ENCODE results near the gene CLDN9.
A peak's percentile ranks its signal among the peaks of the same experiment; 100 is the strongest.

The CLDN9 gene

DNA sequence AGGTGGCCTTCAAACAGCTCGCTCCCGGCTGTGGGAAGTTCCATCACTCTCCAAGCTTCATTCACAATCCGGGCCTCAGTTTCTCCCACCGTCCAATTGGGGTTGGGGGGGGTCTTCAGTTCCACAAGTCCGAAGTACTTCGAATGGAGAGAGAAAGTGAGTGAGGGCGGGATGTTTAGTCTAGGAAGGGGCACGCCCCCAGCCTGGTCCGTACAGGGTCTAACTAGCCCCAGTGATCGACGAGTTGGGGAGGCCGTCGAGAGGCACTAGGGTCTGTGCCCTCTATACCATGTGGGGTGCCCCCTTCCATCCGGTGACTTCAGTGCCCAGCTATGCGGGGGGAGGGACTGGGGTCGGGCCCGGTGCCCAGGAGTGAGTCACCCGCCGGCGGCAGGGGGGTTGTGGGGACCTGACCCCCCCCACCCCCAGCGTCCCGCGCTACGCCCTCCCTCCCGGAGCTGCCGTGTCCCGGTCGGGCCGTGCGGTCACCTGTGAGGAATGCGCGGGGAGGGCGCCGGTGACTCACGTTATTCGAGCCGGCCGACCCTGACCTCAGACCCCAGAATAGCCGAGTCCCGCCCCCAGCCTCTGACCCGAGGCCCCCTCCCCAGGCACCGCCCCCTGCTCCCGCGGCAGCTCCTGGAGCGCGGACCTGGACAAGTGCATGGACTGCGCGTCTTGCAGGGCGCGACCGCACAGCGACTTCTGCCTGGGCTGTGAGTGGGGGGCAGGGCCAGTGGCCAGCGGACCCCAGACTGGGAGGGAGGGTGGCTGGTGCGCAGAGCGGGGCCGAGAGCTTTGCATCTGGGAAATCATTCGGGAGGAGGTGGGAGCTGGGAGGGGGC is 8.1 kb downstream of the CLDN9 start (continued):
- TF ChIP-seq, protein P1, sequence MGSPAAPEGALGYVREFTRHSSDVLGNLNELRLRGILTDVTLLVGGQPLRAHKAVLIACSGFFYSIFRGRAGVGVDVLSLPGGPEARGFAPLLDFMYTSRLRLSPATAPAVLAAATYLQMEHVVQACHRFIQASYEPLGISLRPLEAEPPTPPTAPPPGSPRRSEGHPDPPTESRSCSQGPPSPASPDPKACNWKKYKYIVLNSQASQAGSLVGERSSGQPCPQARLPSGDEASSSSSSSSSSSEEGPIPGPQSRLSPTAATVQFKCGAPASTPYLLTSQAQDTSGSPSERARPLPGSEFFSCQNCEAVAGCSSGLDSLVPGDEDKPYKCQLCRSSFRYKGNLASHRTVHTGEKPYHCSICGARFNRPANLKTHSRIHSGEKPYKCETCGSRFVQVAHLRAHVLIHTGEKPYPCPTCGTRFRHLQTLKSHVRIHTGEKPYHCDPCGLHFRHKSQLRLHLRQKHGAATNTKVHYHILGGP (tag by site-specific recombination; IDR thresholded peaks at IDR 0.05) = no peak
- no peak for TF ChIP-seq ZNF274 (IDR thresholded peaks at IDR 0.05; ENCODE audit: low read length)
- no peak for TF ChIP-seq ZNF274 (tag by site-specific recombination; IDR thresholded peaks at IDR 0.05; ENCODE audit: borderline replicate concordance)
- peak; percentile 96 for TF ChIP-seq ZNF324 (tag by site-specific recombination; IDR thresholded peaks at IDR 0.05)
- peak; percentile 100 for TF ChIP-seq PATZ1 (tag by site-specific recombination; IDR thresholded peaks at IDR 0.05)
- TF ChIP-seq, protein P2, sequence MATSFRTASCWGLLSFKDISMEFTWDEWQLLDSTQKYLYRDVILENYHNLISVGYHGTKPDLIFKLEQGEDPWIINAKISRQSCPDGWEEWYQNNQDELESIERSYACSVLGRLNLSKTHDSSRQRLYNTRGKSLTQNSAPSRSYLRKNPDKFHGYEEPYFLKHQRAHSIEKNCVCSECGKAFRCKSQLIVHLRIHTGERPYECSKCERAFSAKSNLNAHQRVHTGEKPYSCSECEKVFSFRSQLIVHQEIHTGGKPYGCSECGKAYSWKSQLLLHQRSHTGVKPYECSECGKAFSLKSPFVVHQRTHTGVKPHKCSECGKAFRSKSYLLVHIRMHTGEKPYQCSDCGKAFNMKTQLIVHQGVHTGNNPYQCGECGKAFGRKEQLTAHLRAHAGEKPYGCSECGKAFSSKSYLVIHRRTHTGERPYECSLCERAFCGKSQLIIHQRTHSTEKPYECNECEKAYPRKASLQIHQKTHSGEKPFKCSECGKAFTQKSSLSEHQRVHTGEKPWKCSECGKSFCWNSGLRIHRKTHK (tag by site-specific recombination; IDR thresholded peaks at IDR 0.05) = no peak
- no peak for TF ChIP-seq ZNF311 (tag by site-specific recombination; IDR thresholded peaks at IDR 0.05; ENCODE audit: borderline replicate concordance)
- TF ChIP-seq ZFP3 (tag by site-specific recombination; IDR thresholded peaks at IDR 0.05; ENCODE audit: low read depth) = no peak
- peak; percentile 96 for TF ChIP-seq ZNF629 (tag by site-specific recombination; IDR thresholded peaks at IDR 0.05)
- TF ChIP-seq ZNF19 (tag by site-specific recombination; IDR thresholded peaks at IDR 0.05; ENCODE audit: low read depth) = no peak
- TF ChIP-seq ZNF585B (tag by site-specific recombination; IDR thresholded peaks at IDR 0.05) = no peak
- TF ChIP-seq ZNF571 (tag by site-specific recombination; IDR thresholded peaks at IDR 0.05) = no peak
- TF ChIP-seq PRDM2 (tag by site-specific recombination; IDR thresholded peaks at IDR 0.05; ENCODE audit: borderline replicate concordance) = 0 out of 2 replicates have a peak, but pooled peaks have one; percentile 19
- peak; percentile 90 for TF ChIP-seq KLF8 (tag by site-specific recombination; IDR thresholded peaks at IDR 0.05)
- TF ChIP-seq KLF16 (tag by site-specific recombination; IDR thresholded peaks at IDR 0.05) = peak; percentile 93
- no peak for TF ChIP-seq ZNF791 (tag by site-specific recombination; IDR thresholded peaks at IDR 0.05)
- TF ChIP-seq ZFHX2 (tag by site-specific recombination; conservative IDR thresholded peaks at IDR 0.05) = peak; percentile 64
- no peak for TF ChIP-seq ZNF776 (tag by site-specific recombination; IDR thresholded peaks at IDR 0.05; ENCODE audit: borderline replicate concordance)
- no peak for TF ChIP-seq ZNF830 (tag by site-specific recombination; IDR thresholded peaks at IDR 0.05; ENCODE audit: low read depth)
- TF ChIP-seq ZNF404 (tag by site-specific recombination; IDR thresholded peaks at IDR 0.05) = no peak
- peak; percentile 96 for TF ChIP-seq SP7 (tag by site-specific recombination; IDR thresholded peaks at IDR 0.05)
- TF ChIP-seq ZSCAN23 (tag by site-specific recombination; IDR thresholded peaks at IDR 0.05) = peak; percentile 86; the same call in 1 of the 2 replicates
- TF ChIP-seq ZNF146 (tag by site-specific recombination; IDR thresholded peaks at IDR 0.05) = no peak
- no peak for TF ChIP-seq ZNF785 (tag by site-specific recombination; IDR thresholded peaks at IDR 0.05)
- TF ChIP-seq ZNF654 (tag by site-specific recombination; IDR thresholded peaks at IDR 0.05; ENCODE audit: low read depth) = 0 out of 2 replicates have a peak, but pooled peaks have one; percentile 2
- no peak for TF ChIP-seq ZNF514 (tag by site-specific recombination; IDR thresholded peaks at IDR 0.05)
- TF ChIP-seq ZNF155 (tag by site-specific recombination; IDR thresholded peaks at IDR 0.05) = no peak
- TF ChIP-seq ZNF391 (tag by site-specific recombination; IDR thresholded peaks at IDR 0.05; ENCODE audit: borderline replicate concordance, low read depth) = peak; percentile 81; the same call in 1 of the 2 replicates
- no peak for TF ChIP-seq OVOL3 (tag by site-specific recombination; IDR thresholded peaks at IDR 0.05)

Data from HEK293 (cell line).